GM20000 (cell line): Measurements from ENCODE around the gene ZNF282.

Experiments used
- DNase-seq: peaks from one replicate; pipeline ENCODE4 v3.0.0; 2012; ENCODE audit warnings: low spot score
- CTCF ChIP-seq: IDR thresholded peaks from 2 replicates; pipeline ENCODE4 v1.5.1; 2012; ENCODE audit warnings: mild to moderate bottlenecking, control low read depth; ENCODE audit errors: extremely low read depth, missing control alignments

ZNF282 gene

GRCh38 chr7:149156898-149157297 is 38.4 kb upstream of the ZNF282 start:
- TF ChIP-seq CTCF = no peak
- no peak for DNase-seq

DNA sequence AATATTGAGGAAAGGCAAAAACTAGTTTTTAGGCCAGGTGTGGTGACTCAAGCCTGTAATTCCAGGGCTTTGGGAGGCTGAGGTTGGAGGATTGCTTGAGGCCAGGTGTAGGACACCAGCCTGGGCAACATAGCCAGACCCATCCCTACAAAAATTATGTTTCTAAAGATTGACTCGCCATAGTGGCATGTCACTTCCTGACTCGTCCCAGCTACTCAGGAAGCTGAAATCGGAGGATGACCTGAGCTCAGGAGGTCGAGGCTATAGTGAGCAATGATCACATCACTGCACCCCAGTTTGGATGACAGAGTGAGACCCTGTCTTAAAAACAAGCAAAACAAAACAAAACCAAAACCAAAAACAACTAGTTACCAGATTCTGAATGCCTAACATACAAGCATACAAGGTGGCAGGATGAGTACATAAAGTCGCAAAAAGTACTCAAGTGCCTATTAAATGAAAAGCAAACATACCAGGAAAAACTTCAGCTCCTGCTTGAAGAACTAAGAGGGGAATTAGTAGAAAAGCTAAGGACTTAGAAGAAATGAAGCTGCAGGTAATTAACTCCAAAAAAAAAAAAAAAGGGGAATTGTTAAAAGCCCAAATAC is 34.0 kb upstream of the ZNF282 start:
- no peak for DNase-seq

GRCh38 chr7:149166142-149166541 is 29.2 kb upstream of the ZNF282 start:
- TF ChIP-seq CTCF = no peak
- DNase-seq = no peak

More for the DNA sequence above, 34.0 kb upstream of the ZNF282 start:
- no peak for TF ChIP-seq CTCF

- no peak for TF ChIP-seq CTCF
- no peak for DNase-seq
Measured at GRCh38 chr7:149166630-149167352, 28.6 kb upstream of the ZNF282 start.

GRCh38 chr7:149171892-149172533 is 23.3 kb upstream of the ZNF282 start:
- TF ChIP-seq CTCF = no peak
- DNase-seq = no peak

GRCh38 chr7:149172534-149172920 is 22.8 kb upstream of the ZNF282 start:
- no peak for DNase-seq
- no peak for TF ChIP-seq CTCF

DNA sequence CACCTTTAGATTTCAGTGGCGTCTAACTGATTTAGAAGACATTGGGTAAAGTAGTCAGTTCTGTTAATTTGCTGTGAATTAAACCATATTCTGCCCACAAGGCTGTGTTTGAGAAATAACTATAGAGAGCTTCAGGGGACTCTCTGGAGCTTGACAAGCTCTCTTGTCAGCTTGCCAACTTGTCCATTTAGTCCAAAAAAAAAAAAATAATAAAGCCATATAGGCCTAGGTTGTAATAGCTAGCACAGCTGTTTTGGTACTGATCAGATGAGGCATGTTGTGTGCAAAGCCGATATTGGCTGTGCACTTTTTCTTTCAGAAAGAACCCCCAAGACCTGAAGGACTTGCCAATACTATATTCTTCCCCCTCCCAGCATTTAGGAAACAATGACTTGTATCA is 20.2 kb upstream of the ZNF282 start:
- TF ChIP-seq CTCF = no peak
- DNase-seq = no peak
